HG02943 (cell line): ENCODE data around the gene ANAPC10.
"Not testable (repeated sequence)": the region's sequence is repeated elsewhere in the genome, so short reads cannot be mapped to it uniquely, and the experiment has no call there.

Source experiments
- ATAC-seq: cut with Tn5 transposase; IDR thresholded peaks from one replicate; pipeline ENCODE4 v1.9.1; 2021; ENCODE audit warnings: mild to moderate bottlenecking, low read depth, moderate library complexity; ENCODE audit not compliant: unreplicated experiment

Gene ANAPC10

DNA sequence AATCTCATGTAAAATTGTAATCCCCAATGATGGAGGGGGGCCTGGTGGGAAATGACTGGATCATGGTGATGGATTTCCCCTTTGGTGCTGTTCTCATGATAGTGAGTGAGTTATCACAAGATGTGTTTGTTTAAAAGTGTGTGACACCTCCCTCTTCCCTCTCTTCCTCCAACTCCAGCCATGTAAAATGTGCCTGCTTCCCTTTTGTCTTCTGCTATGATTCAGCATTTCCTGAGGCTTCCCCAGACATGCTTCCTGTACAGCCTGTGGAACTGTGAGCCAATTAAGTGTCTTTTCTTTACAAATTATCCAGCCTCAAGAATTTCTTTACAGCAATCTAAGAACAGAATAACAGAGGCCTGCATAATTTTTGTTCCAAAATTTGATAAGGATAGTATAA lies 85.2 kb downstream of the ANAPC10 start:
- ATAC-seq, result no peak

DNA sequence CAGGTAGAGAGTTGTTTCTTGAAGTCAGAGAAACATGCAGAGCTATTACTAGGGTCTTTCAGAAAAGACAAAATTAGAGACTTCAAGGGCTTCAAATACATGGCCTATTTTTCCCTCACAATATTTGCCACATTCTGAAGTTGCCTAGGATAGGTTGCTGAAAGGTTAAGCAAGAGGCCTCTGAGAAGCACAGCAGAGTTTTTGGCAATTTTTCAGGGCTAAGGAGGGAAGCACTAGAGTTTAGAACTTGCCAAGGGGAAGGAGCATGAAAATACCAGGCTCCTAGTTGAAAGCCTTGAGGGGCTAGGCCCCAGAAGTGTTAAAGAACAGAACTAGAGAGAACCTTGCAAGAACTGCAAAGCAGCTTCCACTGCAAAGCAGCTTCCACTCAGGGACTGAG lies 86.4 kb downstream of the ANAPC10 start:
- no peak for ATAC-seq

DNA sequence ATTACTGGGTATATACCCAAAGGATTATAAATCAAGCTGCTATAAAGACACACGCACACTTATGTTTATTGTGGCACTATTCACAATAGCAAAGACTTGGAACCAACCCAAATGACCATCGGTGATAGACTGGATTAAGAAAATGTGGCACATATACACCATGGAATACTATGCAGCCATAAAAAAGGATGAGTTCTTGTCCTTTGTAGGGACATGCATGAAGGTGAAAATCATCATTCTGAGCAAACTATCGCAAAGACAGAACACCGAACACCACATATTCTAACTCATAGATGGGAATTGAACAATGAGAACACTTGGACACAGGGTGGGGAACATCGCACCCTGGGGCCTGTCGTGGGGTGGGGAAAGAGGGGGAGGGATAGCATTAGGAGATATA lies 87.7 kb downstream of the ANAPC10 start:
- ATAC-seq, result not testable (repeated sequence)

DNA sequence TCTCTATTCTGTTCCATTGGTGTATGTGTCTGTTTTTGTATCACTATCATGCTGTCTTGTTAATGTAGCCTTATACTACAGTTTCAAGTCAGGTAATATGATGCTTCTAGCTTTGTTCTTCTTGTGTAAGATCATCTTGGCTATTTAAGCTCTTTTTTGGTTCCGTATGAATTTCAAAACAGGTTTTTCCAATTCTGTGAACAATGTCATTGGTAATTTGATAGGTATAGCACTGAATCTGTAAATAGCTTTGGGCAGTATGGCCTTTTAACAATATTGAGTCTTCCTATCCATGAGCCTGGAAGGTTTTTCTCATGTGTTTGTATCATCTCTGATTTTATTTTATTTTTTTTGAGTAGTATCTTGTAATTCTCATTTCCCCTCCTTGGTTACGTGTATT lies 94.3 kb downstream of the ANAPC10 start:
- ATAC-seq, result no peak

DNA sequence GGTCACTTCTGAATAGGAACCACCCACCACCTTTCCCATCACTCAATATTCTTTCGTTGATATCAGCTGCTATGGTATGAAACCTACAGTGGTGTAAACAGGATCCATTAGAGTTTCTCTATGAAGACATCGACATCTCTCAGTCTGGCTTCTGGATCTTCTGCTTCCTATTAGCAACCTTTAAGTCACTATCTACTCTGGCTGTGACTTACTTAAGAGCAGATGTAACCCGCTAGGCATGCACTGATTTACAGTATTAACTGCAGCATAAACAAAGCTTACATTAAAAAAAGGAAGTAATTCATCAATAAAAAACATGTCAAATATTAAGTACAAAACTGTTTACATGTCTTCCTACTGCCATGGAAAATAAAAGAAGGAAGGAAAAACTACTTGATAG lies 96.4 kb downstream of the ANAPC10 start:
- ATAC-seq, result no peak

DNA sequence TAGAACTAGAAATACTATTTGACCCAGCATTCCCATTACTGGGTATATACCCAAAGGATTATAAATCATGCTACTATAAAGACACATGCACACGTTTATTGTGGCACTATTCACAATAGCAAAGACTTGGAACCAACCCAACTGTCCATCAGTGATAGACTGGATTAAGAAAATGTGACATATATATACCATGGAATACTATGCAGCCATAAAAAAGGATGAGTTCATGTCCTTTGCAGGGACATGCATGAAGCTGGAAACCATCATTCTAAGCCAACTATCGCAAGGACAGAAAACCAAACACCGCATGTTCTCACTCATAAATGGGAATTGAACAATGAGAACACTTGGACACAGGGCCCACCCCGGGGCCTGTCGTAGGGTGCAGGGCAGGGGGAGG lies 97.3 kb downstream of the ANAPC10 start:
- not testable (repeated sequence) for ATAC-seq

DNA sequence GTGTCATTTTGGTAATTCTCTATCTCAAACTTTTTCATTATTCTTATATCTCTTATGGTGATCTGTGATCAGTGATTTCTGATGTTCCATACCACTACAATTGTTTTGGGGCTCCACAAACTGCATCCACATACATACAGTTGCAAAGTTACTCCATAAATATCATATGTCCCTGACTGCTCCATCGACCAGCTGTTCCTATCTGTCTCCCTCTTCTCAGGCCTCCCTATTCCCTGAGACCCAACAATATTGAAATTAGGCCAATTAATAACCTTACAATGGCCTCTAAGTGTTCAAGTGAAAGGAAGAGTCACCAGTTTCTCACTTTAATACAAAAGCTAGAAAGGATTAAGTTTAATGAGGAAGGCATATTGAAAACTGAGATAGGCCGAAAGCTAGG lies 108.7 kb downstream of the ANAPC10 start:
- no peak for ATAC-seq

DNA sequence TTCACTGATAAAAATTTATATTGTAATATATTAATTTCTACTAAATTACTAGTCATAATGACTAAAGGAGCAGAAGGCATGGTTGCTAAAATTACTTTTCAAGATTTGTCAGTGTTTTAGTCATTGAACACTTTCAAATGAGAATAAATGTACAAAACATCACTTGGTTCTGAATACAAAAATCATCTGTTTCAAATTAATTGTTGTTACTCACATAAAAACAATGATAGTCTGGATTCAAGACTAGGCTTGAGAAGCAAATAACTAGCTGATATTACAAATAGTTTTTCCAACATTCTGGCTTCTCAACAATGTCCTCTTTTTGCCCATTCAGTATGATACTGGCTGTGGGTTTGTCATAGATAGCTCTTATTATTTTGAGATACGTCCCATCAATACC lies 112.5 kb downstream of the ANAPC10 start:
- ATAC-seq, result no peak

DNA sequence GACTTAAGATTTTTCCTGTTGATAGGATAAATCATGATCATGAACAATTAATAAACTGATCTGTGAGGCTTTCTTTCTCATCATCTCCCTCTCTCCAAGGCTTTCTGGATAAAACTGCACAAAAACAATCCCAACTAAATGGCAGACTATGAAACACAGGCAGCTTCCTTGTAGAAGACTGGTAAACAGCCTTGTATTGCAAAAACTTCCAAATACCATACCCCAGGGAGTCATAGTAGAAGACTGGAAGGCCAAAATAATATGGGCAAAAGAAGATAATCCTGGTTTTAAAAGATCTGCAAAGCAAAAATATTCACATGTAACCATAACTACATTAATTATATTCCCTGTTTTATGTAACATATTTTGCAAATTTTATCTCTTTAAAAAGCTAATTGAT lies 113.0 kb downstream of the ANAPC10 start:
- ATAC-seq, result no peak

DNA sequence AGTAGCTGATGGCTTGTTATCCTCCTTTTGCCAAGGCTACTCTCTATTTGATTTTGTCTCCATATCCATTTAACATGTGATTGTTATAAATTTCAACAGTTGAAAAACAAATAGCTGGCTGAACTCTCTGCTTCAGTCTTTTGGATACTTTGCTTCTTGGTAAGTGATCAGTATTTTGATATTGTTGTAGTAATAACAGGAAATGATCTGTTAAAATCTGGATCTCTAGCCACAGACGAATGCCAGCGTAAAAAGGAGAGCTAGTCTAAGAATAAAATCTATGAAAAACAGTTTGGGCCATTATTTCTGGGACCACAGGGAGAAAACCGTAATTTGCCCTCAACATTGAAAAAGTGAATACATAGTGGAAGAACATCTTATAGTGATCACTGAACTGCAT lies 113.8 kb downstream of the ANAPC10 start:
- no peak for ATAC-seq

DNA sequence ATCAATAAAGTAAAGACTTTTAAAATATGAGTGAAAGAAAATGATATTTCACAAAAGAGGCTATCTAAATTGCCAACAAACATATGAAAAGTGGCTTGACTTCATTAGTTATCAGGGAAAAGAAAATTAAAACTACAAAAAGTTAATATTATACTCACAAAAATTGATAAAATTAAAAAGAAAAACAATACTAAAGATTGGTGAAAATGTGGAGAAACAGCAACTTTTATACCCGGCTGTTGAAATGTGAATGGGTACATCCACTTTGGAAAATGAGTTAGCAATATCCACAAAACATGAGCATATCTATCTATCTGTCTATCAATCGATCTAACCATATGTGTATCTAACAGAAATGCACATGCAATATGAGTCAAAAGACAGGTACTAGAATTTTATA lies 122.3 kb downstream of the ANAPC10 start:
- ATAC-seq, result no peak

DNA sequence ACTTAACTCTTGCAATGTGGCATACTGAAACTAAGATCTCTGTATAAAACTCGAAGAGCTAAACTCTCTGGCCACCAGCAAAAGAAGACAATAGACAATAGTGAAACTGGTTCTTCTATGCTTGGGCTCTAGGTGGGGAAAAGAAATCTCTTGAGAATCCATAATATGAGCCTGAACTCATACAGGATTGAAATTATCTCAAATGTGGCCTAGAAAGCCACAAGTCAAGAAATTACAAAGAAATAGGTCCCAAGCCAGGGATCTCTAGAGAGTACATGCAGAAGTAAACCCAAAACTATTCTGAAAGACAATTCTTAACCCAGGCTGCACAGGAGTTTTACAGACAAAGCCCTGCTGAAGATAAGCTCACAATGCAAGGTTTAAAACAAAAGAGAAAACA lies 127.4 kb downstream of the ANAPC10 start:
- peak; percentile 52 for ATAC-seq

DNA sequence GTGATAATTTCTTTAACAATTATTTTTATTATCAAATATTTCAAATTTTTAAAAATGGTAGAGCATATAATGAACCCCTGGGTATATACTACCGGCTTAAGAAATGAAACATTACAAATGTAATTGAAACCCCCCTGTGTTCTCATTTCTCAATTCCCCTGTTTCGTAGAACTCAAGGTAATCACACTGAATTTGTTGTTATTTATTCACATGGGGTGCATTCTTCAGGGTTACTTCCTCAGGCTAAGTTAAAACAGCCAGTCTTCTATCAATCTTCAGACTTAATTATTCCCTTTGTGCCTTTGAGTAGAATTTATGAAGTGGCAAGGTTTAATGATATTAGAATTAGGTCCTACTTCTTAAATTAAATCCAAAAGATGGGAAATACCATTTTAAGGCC lies 128.2 kb downstream of the ANAPC10 start:
- no peak for ATAC-seq

DNA sequence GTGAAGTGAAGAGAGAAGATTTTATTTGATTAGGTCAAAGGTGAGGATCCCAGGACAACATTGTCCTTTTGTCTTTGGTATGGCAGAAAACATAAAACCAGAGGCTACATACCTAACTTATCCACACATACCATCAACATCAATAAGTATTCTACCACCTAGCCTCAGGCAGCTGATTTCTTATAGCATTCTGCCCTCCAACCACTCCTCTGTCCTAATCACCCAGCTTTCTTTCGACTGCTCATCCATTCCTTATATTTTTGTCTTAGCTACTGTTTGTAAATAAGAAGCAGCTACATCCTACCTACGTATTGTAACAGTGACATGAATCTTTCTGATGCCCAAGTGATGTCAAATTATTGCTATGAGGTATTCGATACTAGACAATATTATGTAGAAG lies 129.4 kb downstream of the ANAPC10 start:
- no peak for ATAC-seq

DNA sequence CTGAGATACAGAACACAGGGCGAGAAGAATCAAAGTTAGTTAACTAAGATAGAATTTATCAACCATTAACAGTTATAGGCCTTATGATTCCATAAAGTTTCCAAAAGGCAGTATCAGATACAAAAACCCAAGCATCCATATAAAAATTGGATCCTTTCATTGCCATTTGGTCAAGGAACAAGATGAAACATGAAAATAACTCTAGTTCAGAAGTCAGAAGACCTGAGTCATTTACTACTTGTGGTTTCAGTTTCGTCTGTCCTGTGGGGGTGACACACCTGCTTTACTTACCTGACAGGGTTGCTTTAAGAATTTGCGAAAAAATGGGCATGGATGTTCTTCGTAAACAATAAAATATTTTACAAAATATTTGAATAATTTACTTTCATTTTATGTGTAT lies 130.8 kb downstream of the ANAPC10 start:
- peak; percentile 80 for ATAC-seq

DNA sequence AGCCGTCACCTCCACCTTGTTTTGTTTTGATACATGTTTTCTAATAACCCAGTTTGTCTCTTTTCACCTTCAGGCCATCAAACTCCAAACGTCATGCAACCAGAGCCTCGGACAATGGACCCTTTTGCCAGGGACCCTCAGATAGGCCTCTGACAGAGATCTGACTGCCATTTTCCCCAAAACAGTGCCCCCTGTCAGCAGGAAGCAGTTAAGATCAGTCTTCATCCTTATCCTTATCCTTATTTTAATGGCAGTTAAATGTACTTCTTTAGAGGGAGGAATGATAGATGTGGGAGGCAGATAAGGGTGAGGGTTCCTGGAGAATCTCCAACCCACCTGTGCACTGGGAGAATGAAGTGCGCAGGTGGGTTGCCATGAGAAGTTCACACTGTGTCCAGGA lies 135.7 kb downstream of the ANAPC10 start:
- no peak for ATAC-seq

DNA sequence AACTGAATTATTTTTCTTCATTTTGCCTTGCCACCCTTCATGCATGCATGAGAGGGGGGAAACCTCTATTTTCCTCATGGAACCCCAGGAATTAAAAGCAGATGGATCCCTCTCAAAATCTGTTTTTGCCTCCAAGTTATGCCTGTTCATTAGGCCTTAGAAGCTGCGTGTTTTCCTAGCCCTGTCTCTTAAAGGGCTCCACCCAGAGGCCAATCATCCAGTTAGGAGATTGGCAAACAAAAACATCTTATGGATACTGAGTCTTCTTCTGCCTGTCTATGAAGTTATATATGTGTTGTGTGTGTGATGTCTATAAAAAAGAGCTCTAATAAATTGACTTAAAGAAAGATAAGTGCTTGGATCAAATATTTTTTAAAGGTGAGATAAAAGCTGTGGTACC lies 142.9 kb downstream of the ANAPC10 start:
- no peak for ATAC-seq

DNA sequence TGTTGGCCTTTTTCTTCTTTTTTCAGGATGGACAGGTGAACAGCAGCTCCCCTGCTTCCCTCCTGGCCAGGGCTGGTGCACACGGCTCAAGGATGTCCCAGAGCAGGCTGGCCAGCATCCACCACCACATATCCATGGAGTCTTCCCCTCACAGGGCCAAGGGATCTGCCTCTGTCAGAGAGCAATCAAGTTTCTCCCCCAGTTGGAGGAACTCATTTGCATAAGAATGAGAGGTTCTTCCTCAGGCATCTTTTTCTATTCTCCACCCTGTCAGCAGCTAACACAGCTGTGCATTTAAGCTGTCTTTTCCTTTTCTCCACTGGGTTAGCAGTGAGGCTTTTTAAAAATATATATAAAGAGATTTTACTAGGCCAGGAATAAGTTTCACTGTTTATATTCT lies 143.8 kb downstream of the ANAPC10 start:
- ATAC-seq, result no peak

DNA sequence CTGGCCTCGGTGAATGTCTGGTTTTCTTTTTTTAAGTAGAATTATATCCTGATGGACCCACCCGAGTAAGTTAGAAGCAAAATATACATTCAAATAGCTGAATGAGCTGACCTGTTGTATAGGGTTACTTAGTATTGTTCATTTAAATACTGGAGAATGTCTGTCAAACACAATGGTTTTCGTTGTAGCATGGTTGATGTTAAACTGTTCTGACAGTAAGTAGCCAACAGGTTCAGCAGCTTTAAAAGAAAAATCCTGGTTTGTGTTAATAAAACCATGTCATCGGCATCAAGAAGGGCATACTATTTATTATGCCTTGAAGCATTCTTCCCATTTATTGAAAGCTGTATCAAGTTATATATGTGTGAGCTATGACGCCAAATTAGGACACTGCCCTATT lies 149.6 kb downstream of the ANAPC10 start:
- no peak for ATAC-seq

DNA sequence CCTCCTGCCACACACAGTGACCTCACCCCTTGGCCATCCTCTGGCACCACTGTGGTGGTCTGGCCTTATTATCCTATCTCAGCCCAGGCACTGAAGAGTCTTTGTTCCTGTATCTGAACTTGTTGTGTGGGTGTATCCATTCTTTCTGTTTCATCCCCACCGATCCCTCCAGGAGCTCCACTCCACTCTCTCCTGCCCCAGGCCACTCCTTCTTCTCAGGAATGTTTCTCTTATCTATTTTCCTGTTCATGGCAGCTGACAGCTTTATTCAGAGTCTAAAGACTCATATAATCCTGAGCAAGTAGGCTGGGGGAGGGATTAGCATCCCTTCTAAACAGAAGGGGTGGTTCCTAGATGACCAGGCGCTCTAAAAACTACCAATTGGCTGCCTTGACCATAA lies 150.0 kb downstream of the ANAPC10 start:
- no peak for ATAC-seq
